HG03039 (cell line): Measurements from ENCODE around the gene SYNGR3.

ENCODE experiments used
- ATAC-seq: cut with Tn5 transposase; IDR thresholded peaks from one replicate; pipeline ENCODE4 v1.9.1; 2021; ENCODE audit warnings: mild to moderate bottlenecking, moderate library complexity; ENCODE audit not compliant: unreplicated experiment

SYNGR3 gene

DNA sequence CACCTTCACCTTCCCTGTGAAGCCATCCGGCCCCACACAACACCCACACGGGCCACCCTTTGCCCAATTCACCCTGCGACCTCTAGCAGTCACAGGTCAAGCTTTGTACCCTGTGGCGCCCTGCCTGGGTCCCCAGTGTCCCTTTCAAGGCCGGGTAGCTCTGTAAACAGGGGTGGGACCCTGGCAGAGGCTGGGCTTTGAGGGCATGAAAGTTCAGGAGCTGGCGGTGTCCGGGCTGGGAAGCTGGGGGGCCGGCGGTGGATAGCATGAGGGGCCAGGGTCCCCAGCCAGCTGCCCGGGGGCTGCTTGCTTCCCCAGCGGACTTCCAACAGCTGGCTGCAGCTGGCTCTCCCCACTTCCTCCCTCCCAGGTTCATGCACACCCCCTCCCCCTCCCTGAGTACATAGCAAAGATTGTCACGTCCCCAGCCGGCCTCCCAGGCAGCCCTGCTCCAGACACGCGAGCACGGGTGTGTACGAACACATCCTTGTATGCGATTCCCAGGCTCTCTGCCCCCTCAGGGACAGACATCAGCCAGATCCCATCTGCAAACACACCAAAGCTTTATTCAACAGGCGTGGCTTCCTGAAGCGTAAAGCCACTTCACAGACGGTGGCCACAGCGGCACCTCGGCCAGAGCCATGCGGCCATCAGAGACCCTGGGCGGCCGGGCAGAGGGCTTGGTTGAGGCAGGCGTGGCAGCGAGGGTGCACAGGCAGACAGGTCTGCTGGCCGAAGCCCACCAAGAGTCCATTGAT lies 49.7 kb downstream of the SYNGR3 start:
- ATAC-seq, result no peak

GRCh38 chr16:2040041-2040786 lies 50.4 kb downstream of the SYNGR3 start:
- no peak for ATAC-seq

DNA sequence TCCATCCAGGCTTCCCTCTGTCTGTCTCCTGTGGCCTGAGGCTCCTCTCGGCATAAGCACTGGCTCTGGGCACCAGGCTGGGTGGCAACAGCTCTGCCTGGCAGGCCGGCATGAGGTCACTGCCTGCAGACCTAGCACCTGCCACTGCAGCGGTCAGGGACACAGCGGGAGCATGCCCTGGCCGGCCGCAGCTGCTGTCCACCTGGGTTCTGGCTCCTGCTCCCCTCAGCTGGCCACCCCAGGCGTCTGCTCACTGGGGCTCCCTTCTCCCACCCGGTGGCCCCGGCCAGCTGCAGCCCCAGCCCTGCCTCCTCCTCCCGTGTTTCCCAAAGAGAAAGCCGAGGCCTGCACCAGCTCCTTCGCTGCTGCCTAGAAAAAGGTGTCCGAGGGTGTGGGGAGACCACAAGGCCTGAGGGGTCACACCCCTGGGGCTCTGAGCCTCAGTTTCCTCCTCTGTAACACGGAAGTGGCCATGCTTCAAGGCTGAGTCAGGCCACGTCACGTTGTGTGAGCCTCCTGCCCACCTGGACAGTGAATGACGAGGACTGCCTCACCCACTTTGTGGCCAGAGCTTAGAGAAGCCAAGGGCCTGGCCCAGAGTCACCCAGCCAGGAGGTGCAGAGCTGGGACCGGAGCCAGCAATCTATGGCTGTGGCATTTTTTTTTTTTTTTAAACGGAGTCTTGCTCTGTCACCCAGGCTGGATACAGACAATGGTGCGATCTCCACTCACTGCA lies 51.2 kb downstream of the SYNGR3 start:
- no peak for ATAC-seq

DNA sequence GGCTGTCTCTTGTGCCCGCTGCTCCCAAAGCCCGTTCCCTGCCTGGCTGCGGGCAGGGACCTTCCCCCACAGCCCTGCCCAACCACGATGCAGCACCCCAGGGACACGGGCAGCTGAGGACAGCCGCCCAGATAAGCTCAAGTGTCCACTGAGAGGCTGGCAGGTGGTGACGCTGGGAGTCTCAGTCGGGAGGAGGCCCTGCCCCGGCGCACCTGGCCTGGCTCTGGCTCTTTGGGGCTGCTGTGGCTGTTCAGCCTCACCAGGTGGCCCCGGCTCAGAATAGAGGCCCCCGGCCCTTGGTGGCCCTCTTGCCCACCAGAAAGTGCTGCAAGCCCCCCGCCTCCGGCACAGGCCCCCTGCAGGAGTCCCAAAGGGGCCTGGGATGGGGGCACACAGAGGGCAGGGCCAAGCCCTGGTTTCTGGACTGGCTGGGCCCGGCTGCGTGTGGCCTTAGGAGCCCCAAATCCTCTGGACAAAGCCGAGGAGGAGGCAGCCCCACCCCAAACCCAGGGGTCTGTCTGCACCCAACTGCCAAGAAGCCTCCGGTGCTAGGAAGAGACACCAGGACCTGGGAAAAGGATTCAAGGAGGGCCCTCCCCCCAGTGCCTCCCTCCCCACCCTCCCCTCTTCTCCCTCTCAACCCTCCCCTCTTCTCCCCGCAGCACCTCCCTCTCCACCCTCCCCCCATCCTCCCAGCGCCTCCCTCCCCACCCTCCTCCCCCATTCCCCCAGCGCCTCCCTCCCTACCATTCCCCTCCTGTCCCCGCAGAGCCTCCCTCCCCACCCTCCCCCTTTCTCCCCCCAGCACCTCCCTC lies 52.6 kb downstream of the SYNGR3 start:
- no peak for ATAC-seq

DNA sequence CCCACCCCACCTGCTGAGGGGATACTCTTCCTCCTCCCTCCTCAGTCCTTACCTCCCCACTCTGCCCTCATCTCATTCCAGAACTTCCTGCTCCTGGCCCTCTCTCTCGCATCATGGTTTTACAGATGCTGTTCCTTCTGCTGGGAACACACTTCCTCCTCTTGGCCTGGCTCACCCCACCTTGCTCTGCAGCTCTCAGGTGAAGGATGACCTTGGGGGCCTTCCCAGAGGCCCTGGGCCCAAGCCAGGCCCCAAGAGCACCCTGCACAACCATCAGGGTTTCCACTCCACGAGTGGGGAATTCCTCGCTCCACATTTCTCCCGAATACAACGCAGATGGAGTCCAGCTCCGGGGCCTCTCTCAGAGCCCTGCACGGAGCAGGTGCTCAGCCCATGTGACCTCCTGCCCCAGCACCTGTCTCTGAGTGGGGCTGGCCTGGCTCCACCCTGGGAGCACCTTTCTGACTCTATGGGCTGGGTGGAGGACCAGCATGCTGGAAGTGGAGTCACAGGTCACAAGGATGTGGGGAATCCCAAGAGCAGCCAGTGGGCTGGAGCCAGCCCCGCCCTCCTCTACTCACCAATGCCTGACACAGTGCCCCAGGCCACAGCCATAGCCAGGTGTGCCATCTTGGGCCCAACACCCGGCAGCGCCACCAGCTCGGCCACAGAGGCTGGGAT lies 53.4 kb downstream of the SYNGR3 start:
- no peak for ATAC-seq
